ENCODE results near the gene PTPRR. TPM values are rescaled to one million over a fixed set of nuclear protein-coding genes. Genes with fewer than 3 reads are reported as not detected.

PTPRR gene
- total and polyA plus RNA-seq, 10 of the 15 experiments (the other 5 are each of a cell fraction or from before 2014, with no cell fraction given) = 0.14 to 3.1 (median 0.42) TPM

DNA sequence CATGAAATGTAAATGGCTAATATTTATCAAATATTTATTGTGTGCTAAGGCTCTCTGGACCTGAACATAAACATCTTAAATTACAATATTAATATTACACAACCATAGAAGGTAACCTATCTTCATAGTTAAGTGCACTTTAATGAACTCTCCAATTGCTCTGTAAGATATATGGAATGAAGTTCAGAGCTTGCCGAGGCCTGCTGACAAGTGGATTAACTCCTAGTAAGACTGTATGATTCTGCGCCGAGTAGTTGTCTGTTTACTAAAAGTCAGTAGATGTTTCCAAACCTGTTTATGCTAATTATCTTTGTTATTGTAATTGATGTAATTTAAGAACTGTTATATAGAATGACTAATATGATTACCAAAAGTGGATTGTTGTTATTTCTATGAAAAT, 77.2 kb downstream of the PTPRR start (continued):
- TF ChIP-seq, protein P1, sequence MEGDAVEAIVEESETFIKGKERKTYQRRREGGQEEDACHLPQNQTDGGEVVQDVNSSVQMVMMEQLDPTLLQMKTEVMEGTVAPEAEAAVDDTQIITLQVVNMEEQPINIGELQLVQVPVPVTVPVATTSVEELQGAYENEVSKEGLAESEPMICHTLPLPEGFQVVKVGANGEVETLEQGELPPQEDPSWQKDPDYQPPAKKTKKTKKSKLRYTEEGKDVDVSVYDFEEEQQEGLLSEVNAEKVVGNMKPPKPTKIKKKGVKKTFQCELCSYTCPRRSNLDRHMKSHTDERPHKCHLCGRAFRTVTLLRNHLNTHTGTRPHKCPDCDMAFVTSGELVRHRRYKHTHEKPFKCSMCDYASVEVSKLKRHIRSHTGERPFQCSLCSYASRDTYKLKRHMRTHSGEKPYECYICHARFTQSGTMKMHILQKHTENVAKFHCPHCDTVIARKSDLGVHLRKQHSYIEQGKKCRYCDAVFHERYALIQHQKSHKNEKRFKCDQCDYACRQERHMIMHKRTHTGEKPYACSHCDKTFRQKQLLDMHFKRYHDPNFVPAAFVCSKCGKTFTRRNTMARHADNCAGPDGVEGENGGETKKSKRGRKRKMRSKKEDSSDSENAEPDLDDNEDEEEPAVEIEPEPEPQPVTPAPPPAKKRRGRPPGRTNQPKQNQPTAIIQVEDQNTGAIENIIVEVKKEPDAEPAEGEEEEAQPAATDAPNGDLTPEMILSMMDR (IDR thresholded peaks at IDR 0.05 in 2 of 3, conservative IDR thresholded peaks at IDR 0.05 in 1 of 3; ENCODE audit: control insufficient read depth in 2 of 3, extremely low read depth in 1 of 3, insufficient read depth in 1 of 3, low read depth in 3 of 3, low read length in 3 of 3) = no peak
- TF ChIP-seq PAX5 (IDR thresholded peaks at IDR 0.05; ENCODE audit: borderline replicate concordance, low read depth, low read length) (no peak), SMARCA5 (IDR thresholded peaks at IDR 0.05) (no peak), EGR1 (IDR thresholded peaks at IDR 0.05; ENCODE audit: borderline replicate concordance in 1 of 2, low read depth in 2 of 2, low read length in 2 of 2) (no peak), RUNX3 (IDR thresholded peaks at IDR 0.05; ENCODE audit: low read length) (no peak), MYB (IDR thresholded peaks at IDR 0.05; ENCODE audit: borderline replicate concordance, low read depth, low read length) (no peak), TCF7 (IDR thresholded peaks at IDR 0.05; ENCODE audit: borderline replicate concordance) (no peak)

DNA sequence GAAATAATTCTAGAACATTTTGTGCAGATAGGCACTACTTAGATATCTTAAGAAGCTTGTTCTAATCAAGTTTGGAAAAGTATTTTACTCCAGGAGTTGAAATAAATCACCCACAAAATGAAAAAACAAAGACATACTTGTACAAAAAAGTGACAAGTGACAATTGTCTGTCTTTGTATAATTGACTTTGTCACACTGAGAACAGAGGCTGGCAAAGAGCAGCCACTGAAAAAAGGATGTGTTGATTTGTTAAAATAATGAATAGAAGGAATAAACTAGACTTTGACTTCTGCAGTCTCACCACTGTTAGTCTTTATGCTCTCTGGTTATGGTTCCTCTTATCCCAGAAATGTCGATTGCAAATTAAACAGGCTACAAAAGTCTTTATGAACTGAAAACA, 77.6 kb downstream of the PTPRR start:
- H4K20me1 ChIP-seq (ENCODE audit: control insufficient read depth, insufficient read depth) = no peaks in the 10 kb centered on the region
- no peak overlapping the region for H3K4me2 ChIP-seq (ENCODE audit: control insufficient read depth, insufficient read depth)
- H3K9me3 ChIP-seq (replicated peaks; ENCODE audit: control insufficient read depth, insufficient read depth, low read length) = no peaks in the 10 kb centered on the region
- H3K27ac ChIP-seq (ENCODE audit: control insufficient read depth, insufficient read depth) = no peak overlapping the region
- H3K9ac ChIP-seq (ENCODE audit: control insufficient read depth, insufficient read depth, low read length) = no peak overlapping the region
- no peaks in the 10 kb centered on the region for H3K4me1 ChIP-seq (ENCODE audit: control insufficient read depth, insufficient read depth, low read length)
- H2AFZ ChIP-seq (ENCODE audit: control insufficient read depth, low read depth, low read length) = no peak overlapping the region
- in situ Hi-C loops (cut with MboI) = no loop called here
- no peak overlapping the region for H3K4me3 ChIP-seq
- intact Hi-C loops (cut with micrococcal nuclease; ENCODE audit: unreplicated experiment) = no loop called here
- SMC1A ChIA-PET (ENCODE audit: uncharacterized antibody, unreplicated experiment) = no interaction called here
- no peak for FAIRE-seq
- WGBS (ENCODE audit: insufficient coverage, insufficient replicate concordance, low lambda C conversion rate, missing lambda C conversion rate) = 28% methylated on average over 1 of the region's 1 CpG
- no peaks in the 10 kb centered on the region for H3K27me3 ChIP-seq (replicated peaks in 1 of 2; ENCODE audit: control insufficient read depth in 2 of 2, insufficient read depth in 2 of 2, low read length in 1 of 2)
- CTCF ChIA-PET = no interaction called here
- DNase-seq (ENCODE audit: low read depth, low spot score) = no peak
- BruUV-seq (replicated peaks) = no TSS peak
- RAD21 ChIA-PET (ENCODE audit: unreplicated experiment) = no interaction called here
- ATAC-seq = no peak
- no peaks in the 10 kb centered on the region for H3K79me2 ChIP-seq (ENCODE audit: control insufficient read depth, insufficient read depth, low read length)
- POLR2A ChIA-PET = no interaction called here
- H3K36me3 ChIP-seq (ENCODE audit: control insufficient read depth in 2 of 2, insufficient read depth in 2 of 2, low read length in 1 of 2) = no peaks in the 10 kb centered on the region
- TF ChIP-seq, protein P2, sequence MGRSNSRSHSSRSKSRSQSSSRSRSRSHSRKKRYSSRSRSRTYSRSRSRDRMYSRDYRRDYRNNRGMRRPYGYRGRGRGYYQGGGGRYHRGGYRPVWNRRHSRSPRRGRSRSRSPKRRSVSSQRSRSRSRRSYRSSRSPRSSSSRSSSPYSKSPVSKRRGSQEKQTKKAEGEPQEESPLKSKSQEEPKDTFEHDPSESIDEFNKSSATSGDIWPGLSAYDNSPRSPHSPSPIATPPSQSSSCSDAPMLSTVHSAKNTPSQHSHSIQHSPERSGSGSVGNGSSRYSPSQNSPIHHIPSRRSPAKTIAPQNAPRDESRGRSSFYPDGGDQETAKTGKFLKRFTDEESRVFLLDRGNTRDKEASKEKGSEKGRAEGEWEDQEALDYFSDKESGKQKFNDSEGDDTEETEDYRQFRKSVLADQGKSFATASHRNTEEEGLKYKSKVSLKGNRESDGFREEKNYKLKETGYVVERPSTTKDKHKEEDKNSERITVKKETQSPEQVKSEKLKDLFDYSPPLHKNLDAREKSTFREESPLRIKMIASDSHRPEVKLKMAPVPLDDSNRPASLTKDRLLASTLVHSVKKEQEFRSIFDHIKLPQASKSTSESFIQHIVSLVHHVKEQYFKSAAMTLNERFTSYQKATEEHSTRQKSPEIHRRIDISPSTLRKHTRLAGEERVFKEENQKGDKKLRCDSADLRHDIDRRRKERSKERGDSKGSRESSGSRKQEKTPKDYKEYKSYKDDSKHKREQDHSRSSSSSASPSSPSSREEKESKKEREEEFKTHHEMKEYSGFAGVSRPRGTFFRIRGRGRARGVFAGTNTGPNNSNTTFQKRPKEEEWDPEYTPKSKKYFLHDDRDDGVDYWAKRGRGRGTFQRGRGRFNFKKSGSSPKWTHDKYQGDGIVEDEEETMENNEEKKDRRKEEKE (IDR thresholded peaks at IDR 0.05) = no peak
- TF ChIP-seq HCFC1 (IDR thresholded peaks at IDR 0.05; ENCODE audit: low read length) = no peak
- no peak for TF ChIP-seq MTA3 (IDR thresholded peaks at IDR 0.05; ENCODE audit: borderline replicate concordance, low read length)
- no peak for TF ChIP-seq NBN (IDR thresholded peaks at IDR 0.05)
- no peak for TF ChIP-seq HDAC2 (IDR thresholded peaks at IDR 0.05)
- TF ChIP-seq, protein P3, sequence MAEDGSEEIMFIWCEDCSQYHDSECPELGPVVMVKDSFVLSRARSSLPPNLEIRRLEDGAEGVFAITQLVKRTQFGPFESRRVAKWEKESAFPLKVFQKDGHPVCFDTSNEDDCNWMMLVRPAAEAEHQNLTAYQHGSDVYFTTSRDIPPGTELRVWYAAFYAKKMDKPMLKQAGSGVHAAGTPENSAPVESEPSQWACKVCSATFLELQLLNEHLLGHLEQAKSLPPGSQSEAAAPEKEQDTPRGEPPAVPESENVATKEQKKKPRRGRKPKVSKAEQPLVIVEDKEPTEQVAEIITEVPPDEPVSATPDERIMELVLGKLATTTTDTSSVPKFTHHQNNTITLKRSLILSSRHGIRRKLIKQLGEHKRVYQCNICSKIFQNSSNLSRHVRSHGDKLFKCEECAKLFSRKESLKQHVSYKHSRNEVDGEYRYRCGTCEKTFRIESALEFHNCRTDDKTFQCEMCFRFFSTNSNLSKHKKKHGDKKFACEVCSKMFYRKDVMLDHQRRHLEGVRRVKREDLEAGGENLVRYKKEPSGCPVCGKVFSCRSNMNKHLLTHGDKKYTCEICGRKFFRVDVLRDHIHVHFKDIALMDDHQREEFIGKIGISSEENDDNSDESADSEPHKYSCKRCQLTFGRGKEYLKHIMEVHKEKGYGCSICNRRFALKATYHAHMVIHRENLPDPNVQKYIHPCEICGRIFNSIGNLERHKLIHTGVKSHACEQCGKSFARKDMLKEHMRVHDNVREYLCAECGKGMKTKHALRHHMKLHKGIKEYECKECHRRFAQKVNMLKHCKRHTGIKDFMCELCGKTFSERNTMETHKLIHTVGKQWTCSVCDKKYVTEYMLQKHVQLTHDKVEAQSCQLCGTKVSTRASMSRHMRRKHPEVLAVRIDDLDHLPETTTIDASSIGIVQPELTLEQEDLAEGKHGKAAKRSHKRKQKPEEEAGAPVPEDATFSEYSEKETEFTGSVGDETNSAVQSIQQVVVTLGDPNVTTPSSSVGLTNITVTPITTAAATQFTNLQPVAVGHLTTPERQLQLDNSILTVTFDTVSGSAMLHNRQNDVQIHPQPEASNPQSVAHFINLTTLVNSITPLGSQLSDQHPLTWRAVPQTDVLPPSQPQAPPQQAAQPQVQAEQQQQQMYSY (CRISPR knock-in tag; IDR thresholded peaks at IDR 0.05) = no peak
- TF ChIP-seq, protein P4, sequence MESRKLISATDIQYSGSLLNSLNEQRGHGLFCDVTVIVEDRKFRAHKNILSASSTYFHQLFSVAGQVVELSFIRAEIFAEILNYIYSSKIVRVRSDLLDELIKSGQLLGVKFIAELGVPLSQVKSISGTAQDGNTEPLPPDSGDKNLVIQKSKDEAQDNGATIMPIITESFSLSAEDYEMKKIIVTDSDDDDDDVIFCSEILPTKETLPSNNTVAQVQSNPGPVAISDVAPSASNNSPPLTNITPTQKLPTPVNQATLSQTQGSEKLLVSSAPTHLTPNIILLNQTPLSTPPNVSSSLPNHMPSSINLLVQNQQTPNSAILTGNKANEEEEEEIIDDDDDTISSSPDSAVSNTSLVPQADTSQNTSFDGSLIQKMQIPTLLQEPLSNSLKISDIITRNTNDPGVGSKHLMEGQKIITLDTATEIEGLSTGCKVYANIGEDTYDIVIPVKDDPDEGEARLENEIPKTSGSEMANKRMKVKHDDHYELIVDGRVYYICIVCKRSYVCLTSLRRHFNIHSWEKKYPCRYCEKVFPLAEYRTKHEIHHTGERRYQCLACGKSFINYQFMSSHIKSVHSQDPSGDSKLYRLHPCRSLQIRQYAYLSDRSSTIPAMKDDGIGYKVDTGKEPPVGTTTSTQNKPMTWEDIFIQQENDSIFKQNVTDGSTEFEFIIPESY (IDR thresholded peaks at IDR 0.05) = no peak
- TF ChIP-seq SP1 (IDR thresholded peaks at IDR 0.05; ENCODE audit: low read depth, low read length) = no peak
